ENCODE data around the gene TOGARAM1. TPM values are rescaled to one million over a fixed set of nuclear protein-coding genes. Genes with fewer than 3 reads are reported as not detected.

The TOGARAM1 gene
- total RNA-seq, 1 experiment from 2014 or later, result 6.4 TPM

- DNase-seq (ENCODE audit: low spot score) (no peak), ATAC-seq (no peak)
- H3K27ac Mint-ChIP-seq, result no peak overlapping the region
- no peaks in the 10 kb centered on the region for H3K27me3 Mint-ChIP-seq (ENCODE audit: low read depth)
- H3K36me3 Mint-ChIP-seq, result peaks cover 58% of the 10 kb centered on the region
- TF ChIP-seq CTCF (IDR thresholded peaks at IDR 0.05) (no peak), MYBL2 (CRISPR knock-in tag; IDR thresholded peaks at IDR 0.05) (no peak), MXD4 (CRISPR knock-in tag; IDR thresholded peaks at IDR 0.05; ENCODE audit: borderline replicate concordance) (no peak), ZNF138 (CRISPR knock-in tag; conservative IDR thresholded peaks at IDR 0.05) (no peak), AR (CRISPR knock-in tag; IDR thresholded peaks at IDR 0.05) (no peak), ATF3 (CRISPR knock-in tag; conservative IDR thresholded peaks at IDR 0.05) (no peak), PRRX2 (CRISPR knock-in tag; IDR thresholded peaks at IDR 0.05) (no peak), TEAD4 (CRISPR knock-in tag; IDR thresholded peaks at IDR 0.05) (no peak)
- no peak overlapping the region for H3K4me3 Mint-ChIP-seq
- POLR2A ChIA-PET, result no interaction called here
- peaks cover 25% of the 10 kb centered on the region for H3K9me3 Mint-ChIP-seq
- no peaks in the 10 kb centered on the region for H3K4me1 Mint-ChIP-seq
- CTCF ChIA-PET, result no interaction called here
These were observed 19.6 kb upstream of the TOGARAM1 start for GRCh38 chr14:44942436-44942835.

- DNase-seq (ENCODE audit: low spot score), result no peak
- no peak overlapping the region for H3K4me3 Mint-ChIP-seq
- peaks cover 19% of the 10 kb centered on the region for H3K9me3 Mint-ChIP-seq
- no peaks in the 10 kb centered on the region for H3K27me3 Mint-ChIP-seq (ENCODE audit: low read depth)
- POLR2A ChIA-PET, result no interaction called here
- H3K27ac Mint-ChIP-seq, result no peak overlapping the region
- no peak for ATAC-seq
- CTCF ChIA-PET, result no interaction called here
- H3K36me3 Mint-ChIP-seq, result peaks cover 54% of the 10 kb centered on the region
- no peaks in the 10 kb centered on the region for H3K4me1 Mint-ChIP-seq
- TF ChIP-seq CTCF (IDR thresholded peaks at IDR 0.05) (no peak), ARID4B (CRISPR knock-in tag; IDR thresholded peaks at IDR 0.05; ENCODE audit: borderline replicate concordance) (no peak), ZBTB21 (CRISPR knock-in tag; IDR thresholded peaks at IDR 0.05; ENCODE audit: borderline replicate concordance) (no peak), CDX4 (CRISPR knock-in tag; IDR thresholded peaks at IDR 0.05; ENCODE audit: borderline replicate concordance) (no peak), ZNF232 (CRISPR knock-in tag; IDR thresholded peaks at IDR 0.05) (no peak), MXD4 (CRISPR knock-in tag; IDR thresholded peaks at IDR 0.05; ENCODE audit: borderline replicate concordance) (no peak), GRHL2 (CRISPR knock-in tag; IDR thresholded peaks at IDR 0.05; ENCODE audit: insufficient replicate concordance, severe bottlenecking) (no peak), ERG (CRISPR knock-in tag; IDR thresholded peaks at IDR 0.05) (no peak), SOX15 (CRISPR knock-in tag; IDR thresholded peaks at IDR 0.05) (no peak), TEAD4 (CRISPR knock-in tag; IDR thresholded peaks at IDR 0.05) (no peak), SMAD4 (CRISPR knock-in tag; IDR thresholded peaks at IDR 0.05) (no peak), PREB (CRISPR knock-in tag; IDR thresholded peaks at IDR 0.05; ENCODE audit: borderline replicate concordance) (no peak)
These were observed 17.9 kb upstream of the TOGARAM1 start for GRCh38 chr14:44944107-44944506.

Measured in WTC11 (cell line).